ENCODE results near the gene PDS5B.

PDS5B gene

DNA sequence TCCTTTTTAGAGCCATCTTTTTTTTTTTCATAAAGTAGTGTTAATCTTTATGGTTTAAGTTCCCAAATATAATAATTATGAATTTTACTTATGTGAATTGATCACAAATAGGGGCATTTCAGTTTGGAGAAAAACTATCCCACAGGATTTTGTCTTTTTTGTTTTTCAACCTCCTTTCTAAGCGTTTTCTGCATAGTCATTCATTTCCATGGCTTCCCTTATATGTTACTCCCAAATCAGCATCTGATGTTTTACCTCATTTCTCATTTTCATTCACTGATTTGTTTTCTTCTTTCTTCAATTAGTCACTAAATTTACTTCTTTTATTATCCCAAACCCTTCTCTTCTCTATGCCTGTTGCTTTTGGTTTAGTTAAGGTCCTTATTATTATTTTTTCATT is 24.7 kb downstream of the PDS5B start:
- H3K4me1 ChIP-seq (ENCODE audit: control insufficient read depth, low read length) = no peaks in the 10 kb centered on the region
- no peak overlapping the region for H3K4me2 ChIP-seq (ENCODE audit: low read length)
- H4K20me1 ChIP-seq (ENCODE audit: control insufficient read depth, insufficient read depth, low read depth, low read length) = 0 out of 2 replicates have a peak, but pooled peaks cover 3% of the 10 kb centered on the region
- no peaks in the 10 kb centered on the region for H3F3A ChIP-seq (ENCODE audit: control insufficient read depth, insufficient read depth)
- no peak overlapping the region for H3K27ac ChIP-seq (ENCODE audit: low read depth, low read length)
- no peaks in the 10 kb centered on the region for H3K9me2 ChIP-seq (replicated peaks; ENCODE audit: control insufficient read depth, low read length)
- no peak overlapping the region for H3K4me3 ChIP-seq (ENCODE audit: low read length)
- peaks cover 7% of the 10 kb centered on the region; the same call in 1 of the 2 replicates for H3K9me3 ChIP-seq (ENCODE audit: control insufficient read depth, insufficient read depth, low read length)
- peaks cover 96% of the 10 kb centered on the region for H3K79me2 ChIP-seq (ENCODE audit: control insufficient read depth, low read length)
- TF ChIP-seq CTCF (IDR thresholded peaks at IDR 0.05; ENCODE audit: low read depth, low read length, poor library complexity, severe bottlenecking) = no peak
- no peak for TF ChIP-seq EZH2phosphoT487 (IDR thresholded peaks at IDR 0.05; ENCODE audit: borderline replicate concordance, low read length)
- H3K36me3 ChIP-seq (ENCODE audit: control insufficient read depth, low read length) = peaks cover 9% of the 10 kb centered on the region; the same call in 1 of the 2 replicates
- H3K27me3 ChIP-seq (ENCODE audit: control insufficient read depth, low read length) = no peaks in the 10 kb centered on the region

DNA sequence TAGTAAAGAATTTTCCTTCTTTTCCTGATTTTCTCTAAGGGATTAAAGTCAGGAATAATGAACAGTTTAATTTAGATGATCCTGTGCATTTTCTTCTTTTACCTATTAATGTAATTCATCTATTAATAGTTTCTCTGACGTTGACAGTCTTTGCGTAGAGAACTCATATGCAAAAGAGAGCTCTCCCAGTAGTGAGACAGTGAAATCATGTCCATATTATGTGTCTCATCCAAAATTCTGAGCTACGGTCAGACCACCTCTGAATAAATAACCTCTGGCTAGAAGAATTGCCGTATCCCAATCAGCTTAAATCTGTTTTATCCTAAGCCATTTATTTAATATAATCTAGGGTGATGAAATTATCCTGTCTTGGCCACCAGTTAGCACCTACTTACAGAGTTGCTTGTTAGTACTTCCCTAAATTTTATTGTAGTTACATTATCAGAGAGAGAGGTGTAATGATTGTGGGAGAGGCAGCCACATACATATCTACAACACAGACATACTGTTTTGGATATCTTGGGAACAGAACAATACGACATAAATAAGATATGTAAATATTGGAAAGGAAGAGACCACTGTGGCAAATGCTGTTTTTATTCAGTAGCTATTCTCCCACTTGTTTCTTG is 30.7 kb downstream of the PDS5B start:
- Histone ChIP-seq H3K4me3 (ENCODE audit: low read length) (no peak overlapping the region), H4K20me1 (ENCODE audit: control insufficient read depth, insufficient read depth, low read depth, low read length) (no peaks in the 10 kb centered on the region), H3F3A (ENCODE audit: control insufficient read depth, insufficient read depth) (no peaks in the 10 kb centered on the region), H3K9me3 (ENCODE audit: control insufficient read depth, insufficient read depth, low read length) (peaks cover 32% of the 10 kb centered on the region; the same call in 1 of the 2 replicates), H3K27me3 (ENCODE audit: control insufficient read depth, low read length) (no peaks in the 10 kb centered on the region), H3K4me2 (ENCODE audit: low read length) (no peak overlapping the region), H3K27ac (ENCODE audit: low read depth, low read length) (no peak overlapping the region), H3K9me2 (replicated peaks; ENCODE audit: control insufficient read depth, low read length) (no peaks in the 10 kb centered on the region), H3K4me1 (ENCODE audit: control insufficient read depth, low read length) (no peaks in the 10 kb centered on the region; the same call in 1 of the 2 replicates), H3K36me3 (ENCODE audit: control insufficient read depth, low read length) (peaks cover 16% of the 10 kb centered on the region), H3K79me2 (ENCODE audit: control insufficient read depth, low read length) (peaks cover 100% of the 10 kb centered on the region)
- TF ChIP-seq EZH2phosphoT487 (IDR thresholded peaks at IDR 0.05; ENCODE audit: borderline replicate concordance, low read length) (no peak), CTCF (IDR thresholded peaks at IDR 0.05; ENCODE audit: low read depth, low read length, poor library complexity, severe bottlenecking) (no peak)

- Histone ChIP-seq H4K20me1 (ENCODE audit: control insufficient read depth, insufficient read depth, low read depth, low read length) (no peaks in the 10 kb centered on the region; the same call in 1 of the 2 replicates), H3F3A (ENCODE audit: control insufficient read depth, insufficient read depth) (peaks cover 2% of the 10 kb centered on the region; the same call in 1 of the 2 replicates)
These were observed 36.6 kb downstream of the PDS5B start for GRCh38 chr13:32622827-32623226.

More at GRCh38 chr13:32622827-32623226, 36.6 kb downstream of the PDS5B start:
- H3K9me3 ChIP-seq (ENCODE audit: control insufficient read depth, insufficient read depth, low read length) = peaks cover 28% of the 10 kb centered on the region
- H3K27me3 ChIP-seq (ENCODE audit: control insufficient read depth, low read length) = no peaks in the 10 kb centered on the region
- TF ChIP-seq CTCF (IDR thresholded peaks at IDR 0.05; ENCODE audit: low read depth, low read length, poor library complexity, severe bottlenecking) = no peak
- TF ChIP-seq EZH2phosphoT487 (IDR thresholded peaks at IDR 0.05; ENCODE audit: borderline replicate concordance, low read length) = no peak
- H3K36me3 ChIP-seq (ENCODE audit: control insufficient read depth, low read length) = peaks cover 3% of the 10 kb centered on the region; the same call in 1 of the 2 replicates
- H3K4me3 ChIP-seq (ENCODE audit: low read length) = no peak overlapping the region
- H3K79me2 ChIP-seq (ENCODE audit: control insufficient read depth, low read length) = peaks cover 100% of the 10 kb centered on the region
- H3K27ac ChIP-seq (ENCODE audit: low read depth, low read length) = no peak overlapping the region
- no peak overlapping the region for H3K4me2 ChIP-seq (ENCODE audit: low read length)
- no peaks in the 10 kb centered on the region for H3K9me2 ChIP-seq (replicated peaks; ENCODE audit: control insufficient read depth, low read length)
- H3K4me1 ChIP-seq (ENCODE audit: control insufficient read depth, low read length) = no peaks in the 10 kb centered on the region

Measured in DOHH2 (cell line).